NCI-H2196 treated with DMSO at 0.1 percent for 48 hours (cell line): ENCODE data around the gene DSG3.

Experiments
- DNase-seq: peaks from one replicate; lab custom pipeline; 2025; ENCODE audit not compliant: unreplicated experiment; lab: John Stamatoyannopoulos, UW

The DSG3 gene

GRCh38 chr18:31512203-31512764, 64.7 kb downstream of the DSG3 start:
- DNase-seq: no peak

- DNase-seq: no peak
Observed at GRCh38 chr18:31513189-31513935, 65.8 kb downstream of the DSG3 start.

GRCh38 chr18:31516437-31516836, 68.9 kb downstream of the DSG3 start:
- DNase-seq: no peak

- DNase-seq: no peak
Observed at GRCh38 chr18:31526374-31526773, 78.8 kb downstream of the DSG3 start.
